ENCODE results near the gene AP1AR.

AP1AR gene

DNA sequence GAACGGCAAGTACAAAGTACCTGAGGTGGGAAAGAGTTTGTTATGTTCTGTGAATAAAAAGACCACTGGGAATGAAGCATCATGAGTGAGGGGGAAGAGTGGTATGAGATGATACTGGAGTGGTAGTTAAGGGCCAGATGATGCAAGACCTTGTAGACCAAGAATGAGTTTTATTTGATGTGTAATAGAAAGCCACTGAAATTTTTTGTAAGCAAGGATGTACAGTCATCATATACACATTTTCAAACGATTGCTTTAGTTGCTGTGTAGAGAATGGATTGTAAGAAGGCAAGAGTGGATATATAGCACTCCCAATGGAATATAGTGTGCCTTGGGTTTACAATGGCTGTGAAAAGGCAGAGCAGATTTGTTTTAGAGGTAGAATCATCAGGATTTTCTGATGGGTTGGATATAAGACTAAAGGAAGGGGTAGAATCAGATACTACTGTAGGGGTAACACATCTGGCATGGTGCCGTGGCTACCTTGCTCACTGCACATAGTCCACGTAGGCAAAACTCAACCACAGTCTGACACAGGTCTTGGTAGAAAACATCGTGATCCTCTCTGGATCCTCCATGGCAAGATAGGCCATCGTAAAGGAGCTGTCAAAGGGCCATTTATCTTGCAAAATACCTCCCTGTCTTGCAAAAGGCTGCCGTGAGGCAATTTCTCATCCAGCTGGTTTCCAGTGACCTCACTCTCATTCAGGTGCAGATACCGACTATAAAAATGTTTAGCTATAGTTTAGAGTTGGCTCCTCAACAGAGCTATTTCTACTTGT lies 39.2 kb downstream of the AP1AR start:
- TF ChIP-seq, protein P1, sequence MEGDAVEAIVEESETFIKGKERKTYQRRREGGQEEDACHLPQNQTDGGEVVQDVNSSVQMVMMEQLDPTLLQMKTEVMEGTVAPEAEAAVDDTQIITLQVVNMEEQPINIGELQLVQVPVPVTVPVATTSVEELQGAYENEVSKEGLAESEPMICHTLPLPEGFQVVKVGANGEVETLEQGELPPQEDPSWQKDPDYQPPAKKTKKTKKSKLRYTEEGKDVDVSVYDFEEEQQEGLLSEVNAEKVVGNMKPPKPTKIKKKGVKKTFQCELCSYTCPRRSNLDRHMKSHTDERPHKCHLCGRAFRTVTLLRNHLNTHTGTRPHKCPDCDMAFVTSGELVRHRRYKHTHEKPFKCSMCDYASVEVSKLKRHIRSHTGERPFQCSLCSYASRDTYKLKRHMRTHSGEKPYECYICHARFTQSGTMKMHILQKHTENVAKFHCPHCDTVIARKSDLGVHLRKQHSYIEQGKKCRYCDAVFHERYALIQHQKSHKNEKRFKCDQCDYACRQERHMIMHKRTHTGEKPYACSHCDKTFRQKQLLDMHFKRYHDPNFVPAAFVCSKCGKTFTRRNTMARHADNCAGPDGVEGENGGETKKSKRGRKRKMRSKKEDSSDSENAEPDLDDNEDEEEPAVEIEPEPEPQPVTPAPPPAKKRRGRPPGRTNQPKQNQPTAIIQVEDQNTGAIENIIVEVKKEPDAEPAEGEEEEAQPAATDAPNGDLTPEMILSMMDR (conservative IDR thresholded peaks at IDR 0.05; ENCODE audit: low read length) = no peak
- no peak overlapping the region for H3K4me3 ChIP-seq (ENCODE audit: low read length)

GRCh38 chr4:112272292-112272691 lies 40.7 kb downstream of the AP1AR start:
- TF ChIP-seq, protein P1 (conservative IDR thresholded peaks at IDR 0.05; ENCODE audit: low read length) = no peak
- H3K4me3 ChIP-seq (ENCODE audit: low read length) = no peak overlapping the region
- DNase-seq (ENCODE audit: low read depth) = no peak

More for the DNA sequence above, 39.2 kb downstream of the AP1AR start:
- DNase-seq (ENCODE audit: low read depth) = peak; percentile 81

- no peak overlapping the region for H3K4me3 ChIP-seq (ENCODE audit: low read length)
- DNase-seq (ENCODE audit: low read depth) = no peak
- TF ChIP-seq, protein P1 (conservative IDR thresholded peaks at IDR 0.05; ENCODE audit: low read length) = no peak
Observed at GRCh38 chr4:112274959-112275358, 43.4 kb downstream of the AP1AR start.

DNA sequence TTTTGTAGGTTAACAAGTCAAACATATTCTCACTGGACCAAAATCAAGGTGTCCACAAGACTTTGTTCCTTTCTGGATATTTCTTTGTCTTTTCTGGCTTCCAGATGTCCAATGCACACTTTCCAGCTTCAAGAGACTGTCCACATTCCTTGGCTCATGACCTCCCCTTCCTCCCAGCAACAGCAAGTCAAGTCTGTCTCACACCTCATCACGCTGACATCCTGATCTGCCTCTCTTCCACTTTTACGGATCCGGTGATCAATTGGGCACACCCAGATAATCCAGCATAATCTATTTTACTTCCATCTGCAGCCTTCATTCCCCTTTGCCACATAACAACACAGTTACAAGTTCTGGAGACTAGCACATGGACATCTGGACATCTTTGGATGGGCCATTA lies 44.5 kb downstream of the AP1AR start:
- DNase-seq (ENCODE audit: low read depth) = no peak
- no peak overlapping the region for H3K4me3 ChIP-seq (ENCODE audit: low read length)
- TF ChIP-seq, protein P1 (conservative IDR thresholded peaks at IDR 0.05; ENCODE audit: low read length) = no peak

DNA sequence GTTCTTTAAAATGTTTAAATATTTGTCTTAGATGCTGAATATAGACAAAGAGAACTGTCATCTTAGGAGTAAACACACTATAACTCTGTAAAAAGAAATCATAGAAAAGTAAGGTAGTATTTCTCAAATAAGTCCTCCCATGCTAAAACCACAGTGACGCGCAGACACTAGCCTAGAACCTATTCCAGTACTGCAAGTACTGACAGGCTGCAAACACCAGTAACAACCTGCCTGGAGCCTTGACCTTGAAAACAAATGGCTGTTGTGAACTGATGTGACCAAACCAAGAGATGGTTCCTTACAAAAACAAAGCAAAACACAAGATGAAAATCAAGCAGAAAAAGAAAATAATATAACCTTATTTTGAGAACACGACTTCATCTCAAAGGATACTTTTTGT lies 45.6 kb downstream of the AP1AR start:
- no peak for DNase-seq (ENCODE audit: low read depth)
- no peak overlapping the region for H3K4me3 ChIP-seq (ENCODE audit: low read length)
- TF ChIP-seq, protein P1 (conservative IDR thresholded peaks at IDR 0.05; ENCODE audit: low read length) = no peak

DNA sequence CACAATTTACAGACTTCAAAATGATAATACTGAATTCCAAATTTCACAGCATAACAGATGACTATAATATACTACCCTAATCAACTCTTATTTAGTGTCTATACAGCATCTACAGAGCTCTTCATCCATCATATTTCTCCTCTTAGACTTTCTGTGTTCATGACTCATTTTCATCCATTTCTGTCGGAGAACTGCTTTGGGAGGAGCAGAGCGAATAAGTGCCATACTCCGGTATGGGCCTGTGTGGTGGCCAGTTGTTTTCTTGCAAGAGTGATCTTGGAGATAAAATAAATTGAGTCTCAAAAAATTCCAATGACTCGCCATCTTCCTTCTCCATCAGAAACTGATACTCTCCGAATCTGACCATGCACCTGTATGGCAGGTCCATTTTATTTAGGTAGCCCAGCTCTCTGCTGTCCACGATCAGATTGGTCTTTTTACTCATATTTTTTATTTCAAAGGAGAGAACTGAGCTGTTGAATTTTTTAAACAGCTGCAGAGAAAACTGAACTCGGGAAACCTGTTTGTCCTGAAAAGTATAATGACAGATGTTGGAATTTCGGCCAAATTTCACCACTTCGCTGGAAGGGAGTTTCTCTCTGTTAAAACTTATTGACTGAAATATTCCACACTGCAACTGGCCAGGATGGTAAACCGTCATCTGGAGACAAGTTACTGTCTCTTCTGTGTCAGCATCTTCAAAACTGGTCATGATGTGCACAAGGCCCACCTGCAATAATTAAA lies 46.3 kb downstream of the AP1AR start:
- TF ChIP-seq, protein P1 (conservative IDR thresholded peaks at IDR 0.05; ENCODE audit: low read length) = no peak
- DNase-seq (ENCODE audit: low read depth) = no peak
- no peak overlapping the region for H3K4me3 ChIP-seq (ENCODE audit: low read length)
